Smooth muscle cell (in vitro differentiated cells): Measurements from ENCODE around the gene ZFP36L1. TPM values are rescaled to one million over a fixed set of nuclear protein-coding genes. Genes with fewer than 3 reads are reported as not detected.

Experiments used
- DNase-seq: peaks from one replicate; lab custom pipeline; 2025; ENCODE audit not compliant: unreplicated experiment; lab: John Stamatoyannopoulos, UW
- H2AFZ ChIP-seq: fragments of 200-600 bp; sonication (generic); 2 replicates; pipeline ENCODE4 v1.6.0; 2016; ENCODE audit warnings: antibody characterized with exemption, low read depth, mild to moderate bottlenecking
- H3F3A ChIP-seq: fragments of 200-600 bp; sonication (generic); 2 replicates; pipeline ENCODE4 v1.6.0; 2017; ENCODE audit warnings: antibody characterized with exemption, low read depth
- H3K27ac ChIP-seq: fragments of 200-600 bp; sonication (generic); 2 replicates; pipeline ENCODE4 v1.5.1; 2016; ENCODE audit warnings: low read depth, mild to moderate bottlenecking
- H3K27me3 ChIP-seq: fragments of 200-600 bp; sonication (generic); 2 replicates; pipeline ENCODE4 v1.6.1; 2016; ENCODE audit warnings: low read depth, mild to moderate bottlenecking
- H3K36me3 ChIP-seq: fragments of 200-600 bp; sonication (generic); 2 replicates; pipeline ENCODE4 v1.5.1; 2016; ENCODE audit warnings: low read depth
- H3K4me1 ChIP-seq: fragments of 200-600 bp; sonication (generic); 2 replicates; pipeline ENCODE4 v1.5.1; 2016; ENCODE audit warnings: low read depth
- H3K4me2 ChIP-seq: fragments of 200-600 bp; sonication (generic); 2 replicates; pipeline ENCODE4 v1.6.0; 2016; ENCODE audit warnings: mild to moderate bottlenecking
- H3K4me3 ChIP-seq: fragments of 200-600 bp; sonication (generic); 2 replicates; pipeline ENCODE4 v1.5.1; 2016; ENCODE audit warnings: mild to moderate bottlenecking
- H3K79me2 ChIP-seq: fragments of 200-600 bp; sonication (generic); 2 replicates; pipeline ENCODE4 v1.6.0; 2016; ENCODE audit warnings: low read depth, mild to moderate bottlenecking
- H3K9ac ChIP-seq: fragments of 200-600 bp; sonication (generic); 2 replicates; pipeline ENCODE4 v1.6.0; 2016; ENCODE audit warnings: low read depth
- H3K9me3 ChIP-seq: fragments of 200-600 bp; sonication (generic); replicated peaks from 2 replicates; pipeline ENCODE4 v1.5.1; 2016; ENCODE audit warnings: low read depth
- H4K20me1 ChIP-seq: fragments of 200-600 bp; sonication (generic); 2 replicates; pipeline ENCODE4 v1.6.0; 2016; ENCODE audit warnings: low read depth
- CTCF ChIP-seq: fragments of 200-600 bp; sonication (generic); IDR thresholded peaks from 2 replicates; pipeline ENCODE4 v1.5.1; 2017; ENCODE audit warnings: borderline replicate concordance, mild to moderate bottlenecking, antibody characterized with exemption; ENCODE audit not compliant: insufficient read depth, poor library complexity, severe bottlenecking
- WGBS: methylation state at CpG from one replicate; pipeline ENCODE4 v1.1.7; 2016; ENCODE audit warnings: low lambda C conversion rate; 5-methylcytosine and 5-hydroxymethylcytosine counted together
- polyA plus RNA-seq: library from polyadenylated mRNA; unstranded; fragments of >200 nt; fragmentation: Nextera tagmentation; extraction: Ambion mirVana; gene quantifications from 2 replicates; pipeline ENCODE4 v1.2.1, GENCODE V29; 2016
- total RNA-seq: library from RNA; depleted of rRNA; stranded (reverse); fragments of >200 nt; gene quantifications from 2 replicates; pipeline ENCODE4 v1.2.3, GENCODE V29; 2014

ZFP36L1 gene
- total RNA-seq (133 and 166 TPM in 2 replicates), polyA plus RNA-seq (418 and 450 TPM in 2 replicates)

GRCh38 chr14:68792979-68793733 lies at the start of gene ZFP36L1:
TSS of gene ZFP36L1 (minus strand) at chr14:68793067. CDS start at chr14:68792938, 129 bp downstream.
- peak; percentile 87 for DNase-seq
- WGBS, result under 1% methylated on average over 41 of the region's 51 CpGs
- Histone ChIP-seq H3K79me2 (peaks cover 48% of the 10 kb centered on the region), H3K27me3 (no peaks in the 10 kb centered on the region), H2AFZ (no peak within 1 kb of the TSS), H3K9me3 (no peaks in the 10 kb centered on the region), H3K9ac (peak within 1 kb of the TSS; percentile 100), H3K4me2 (peak within 1 kb of the TSS; percentile 91), H3F3A (peaks cover 59% of the 10 kb centered on the region), H3K4me3 (peak within 1 kb of the TSS; percentile 97), H3K27ac (peak within 1 kb of the TSS; percentile 99), H3K36me3 (peaks cover 7% of the 10 kb centered on the region), H3K4me1 (peaks cover 34% of the 10 kb centered on the region), H4K20me1 (peaks cover 47% of the 10 kb centered on the region)
- TF ChIP-seq CTCF, result no peak

DNA sequence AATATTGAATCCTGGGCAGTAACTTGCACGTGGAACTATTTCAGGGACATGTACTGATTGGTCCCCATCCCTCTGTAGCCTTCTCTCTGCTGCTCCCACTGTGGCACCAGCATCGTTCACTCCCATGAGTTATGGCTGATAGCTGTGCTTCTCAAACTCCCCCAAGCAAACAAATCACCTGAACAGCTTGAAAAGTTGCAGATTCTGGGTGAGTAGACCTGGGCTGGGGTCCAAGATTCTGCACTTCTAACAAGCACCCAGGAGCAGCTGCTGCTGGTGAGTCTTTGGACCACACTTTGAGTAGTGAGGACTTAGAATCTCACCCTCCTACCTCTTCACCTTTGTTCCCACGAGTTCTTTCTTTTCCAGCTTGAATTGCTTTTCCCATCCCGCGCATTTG lies 49.4 kb upstream of the ZFP36L1 start:
- H3K4me1 ChIP-seq, result no peaks in the 10 kb centered on the region
- H3K4me3 ChIP-seq, result no peak overlapping the region
- no peaks in the 10 kb centered on the region for H4K20me1 ChIP-seq
- TF ChIP-seq CTCF, result no peak
- no peak overlapping the region for H3K27ac ChIP-seq
- no peak overlapping the region for H3K9ac ChIP-seq
- no peak for DNase-seq
- no peak overlapping the region for H2AFZ ChIP-seq
- H3K27me3 ChIP-seq, result no peaks in the 10 kb centered on the region
- no peak overlapping the region for H3K4me2 ChIP-seq
- no peaks in the 10 kb centered on the region for H3F3A ChIP-seq
- no peaks in the 10 kb centered on the region for H3K9me3 ChIP-seq
- peaks cover 17% of the 10 kb centered on the region for H3K36me3 ChIP-seq
- 90% methylated on average over 5 of the region's 5 CpGs for WGBS
- no peaks in the 10 kb centered on the region for H3K79me2 ChIP-seq

DNA sequence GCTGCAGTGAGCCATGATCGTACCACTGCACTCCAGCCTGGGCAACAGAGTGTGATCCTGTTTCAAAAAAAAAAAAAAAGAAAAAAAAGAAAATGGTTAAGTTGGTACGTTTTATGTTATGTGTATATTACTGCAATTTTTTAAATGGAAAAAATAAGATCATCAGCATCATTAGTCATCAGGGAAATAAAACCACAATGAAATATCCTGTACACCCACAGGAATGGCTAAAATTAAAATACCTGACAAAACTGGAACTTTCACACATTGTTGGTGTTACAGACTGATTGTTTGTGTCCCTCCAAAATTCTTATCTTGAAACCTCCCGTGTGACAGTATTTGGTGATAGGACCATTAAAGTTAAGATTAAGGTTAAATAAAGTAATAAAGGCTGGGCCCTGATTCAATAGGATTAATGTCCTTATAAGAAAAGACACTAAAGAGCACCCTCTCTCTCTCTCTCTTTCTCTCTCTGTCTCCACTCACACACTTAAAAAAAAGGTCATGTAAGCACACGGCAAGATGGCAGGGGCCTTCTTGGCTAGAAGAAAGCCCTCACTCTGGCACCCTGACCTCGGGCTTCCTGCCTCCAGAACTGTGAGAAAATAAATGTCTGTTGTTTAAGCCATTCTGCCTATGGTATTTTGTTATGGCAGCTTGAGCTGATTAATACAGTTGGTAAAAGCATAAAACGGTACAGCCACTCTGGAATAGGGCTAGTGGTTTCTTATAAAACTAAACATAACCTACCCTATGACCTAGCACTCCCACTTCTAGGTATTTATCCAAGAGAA lies 48.3 kb upstream of the ZFP36L1 start:
- H3K9me3 ChIP-seq, result peaks cover 10% of the 10 kb centered on the region
- no peak overlapping the region for H3K4me3 ChIP-seq
- no peaks in the 10 kb centered on the region for H4K20me1 ChIP-seq
- no peak overlapping the region for H3K4me2 ChIP-seq
- H3K9ac ChIP-seq, result no peak overlapping the region
- no peak for DNase-seq
- WGBS, result 92% methylated on average over 6 of the region's 6 CpGs
- H3K36me3 ChIP-seq, result peaks cover 28% of the 10 kb centered on the region
- no peak overlapping the region for H3K27ac ChIP-seq
- H2AFZ ChIP-seq, result no peak overlapping the region
- no peaks in the 10 kb centered on the region for H3K79me2 ChIP-seq
- TF ChIP-seq CTCF, result no peak
- H3F3A ChIP-seq, result no peaks in the 10 kb centered on the region
- no peaks in the 10 kb centered on the region for H3K4me1 ChIP-seq
- no peaks in the 10 kb centered on the region for H3K27me3 ChIP-seq
